Measurements from ENCODE around the gene CACNB4.

- TF ChIP-seq, protein P1, sequence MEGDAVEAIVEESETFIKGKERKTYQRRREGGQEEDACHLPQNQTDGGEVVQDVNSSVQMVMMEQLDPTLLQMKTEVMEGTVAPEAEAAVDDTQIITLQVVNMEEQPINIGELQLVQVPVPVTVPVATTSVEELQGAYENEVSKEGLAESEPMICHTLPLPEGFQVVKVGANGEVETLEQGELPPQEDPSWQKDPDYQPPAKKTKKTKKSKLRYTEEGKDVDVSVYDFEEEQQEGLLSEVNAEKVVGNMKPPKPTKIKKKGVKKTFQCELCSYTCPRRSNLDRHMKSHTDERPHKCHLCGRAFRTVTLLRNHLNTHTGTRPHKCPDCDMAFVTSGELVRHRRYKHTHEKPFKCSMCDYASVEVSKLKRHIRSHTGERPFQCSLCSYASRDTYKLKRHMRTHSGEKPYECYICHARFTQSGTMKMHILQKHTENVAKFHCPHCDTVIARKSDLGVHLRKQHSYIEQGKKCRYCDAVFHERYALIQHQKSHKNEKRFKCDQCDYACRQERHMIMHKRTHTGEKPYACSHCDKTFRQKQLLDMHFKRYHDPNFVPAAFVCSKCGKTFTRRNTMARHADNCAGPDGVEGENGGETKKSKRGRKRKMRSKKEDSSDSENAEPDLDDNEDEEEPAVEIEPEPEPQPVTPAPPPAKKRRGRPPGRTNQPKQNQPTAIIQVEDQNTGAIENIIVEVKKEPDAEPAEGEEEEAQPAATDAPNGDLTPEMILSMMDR (IDR thresholded peaks at IDR 0.05): no peak
- TF ChIP-seq POLR2AphosphoS5 (IDR thresholded peaks at IDR 0.05) (no peak), EP300 (IDR thresholded peaks at IDR 0.05) (no peak)
These were observed 211.7 kb downstream of the CACNB4 start for GRCh38 chr2:151887164-151887563.
